Measurements from ENCODE around the gene TMEM272.

DNA sequence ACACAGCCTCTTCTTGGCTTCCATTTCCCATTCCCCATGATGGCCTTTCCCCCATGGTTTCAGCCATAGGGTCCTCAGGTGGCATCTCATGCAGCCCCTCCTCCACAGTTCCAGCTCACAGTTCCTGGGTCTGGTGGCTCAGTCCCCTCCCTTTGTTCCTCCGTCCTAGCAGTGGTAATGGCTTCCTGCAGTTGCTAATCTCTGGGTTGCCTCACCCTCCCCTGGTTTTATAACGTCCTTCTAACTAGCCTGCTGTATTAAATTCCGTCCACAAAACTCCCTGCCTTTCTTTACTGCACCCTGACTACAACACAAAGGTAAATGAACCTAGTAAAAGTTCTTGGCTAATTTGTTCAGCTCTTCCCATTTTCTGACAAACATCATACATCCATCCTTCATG, 47.7 kb upstream of the TMEM272 start:
- TF ChIP-seq SP1 (CRISPR knock-in tag; IDR thresholded peaks at IDR 0.05) (no peak), REST (IDR thresholded peaks at IDR 0.05; ENCODE audit: borderline replicate concordance) (no peak), REST (CRISPR knock-in tag; IDR thresholded peaks at IDR 0.05; ENCODE audit: low read depth) (no peak), FOXM1 (IDR thresholded peaks at IDR 0.05; ENCODE audit: low read depth) (no peak), FOXM1 (CRISPR knock-in tag; IDR thresholded peaks at IDR 0.05; ENCODE audit: low read depth) (no peak), NONO (IDR thresholded peaks at IDR 0.05; ENCODE audit: low read depth in 2 of 2, low read length in 1 of 2) (no peak), ZNF282 (CRISPR knock-in tag; IDR thresholded peaks at IDR 0.05) (no peak), TFAP4 (CRISPR knock-in tag; IDR thresholded peaks at IDR 0.05; ENCODE audit: borderline replicate concordance) (no peak), TEAD1 (CRISPR knock-in tag; IDR thresholded peaks at IDR 0.05) (no peak), SREBF2 (CRISPR knock-in tag; IDR thresholded peaks at IDR 0.05) (no peak), RFX5 (IDR thresholded peaks at IDR 0.05; ENCODE audit: low read depth, low read length) (no peak), SMARCA5 (IDR thresholded peaks at IDR 0.05) (no peak), YY1 (IDR thresholded peaks at IDR 0.05; ENCODE audit: borderline replicate concordance in 1 of 3, control insufficient read depth in 1 of 3, extremely low read depth in 1 of 3, insufficient read depth in 3 of 3, insufficient read length in 1 of 3, insufficient replicate concordance in 2 of 3, low read depth in 1 of 3, low read length in 2 of 3) (no peak)
- TF ChIP-seq, protein P1, sequence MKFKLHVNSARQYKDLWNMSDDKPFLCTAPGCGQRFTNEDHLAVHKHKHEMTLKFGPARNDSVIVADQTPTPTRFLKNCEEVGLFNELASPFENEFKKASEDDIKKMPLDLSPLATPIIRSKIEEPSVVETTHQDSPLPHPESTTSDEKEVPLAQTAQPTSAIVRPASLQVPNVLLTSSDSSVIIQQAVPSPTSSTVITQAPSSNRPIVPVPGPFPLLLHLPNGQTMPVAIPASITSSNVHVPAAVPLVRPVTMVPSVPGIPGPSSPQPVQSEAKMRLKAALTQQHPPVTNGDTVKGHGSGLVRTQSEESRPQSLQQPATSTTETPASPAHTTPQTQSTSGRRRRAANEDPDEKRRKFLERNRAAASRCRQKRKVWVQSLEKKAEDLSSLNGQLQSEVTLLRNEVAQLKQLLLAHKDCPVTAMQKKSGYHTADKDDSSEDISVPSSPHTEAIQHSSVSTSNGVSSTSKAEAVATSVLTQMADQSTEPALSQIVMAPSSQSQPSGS (CRISPR knock-in tag; IDR thresholded peaks at IDR 0.05): no peak
